Fibroblast of lung (primary cell): ENCODE measurements around the gene VPS13C. TPM values are rescaled to one million over a fixed set of nuclear protein-coding genes. Genes with fewer than 3 reads are reported as not detected.

Source experiments
- DNase-seq, 2 donors: peaks; one replicate each; pipeline versions ENCODE4 v3.0.0 to v3.0.0-alpha.2; 2010; ENCODE audit warnings: low read depth in 2 of 2
- H2AFZ ChIP-seq: 2 replicates; pipeline ENCODE4 v1.5.1; 2012; ENCODE audit warnings: low read length, control low read depth, inconsistent platforms
- H3K27ac ChIP-seq: 2 replicates; pipeline ENCODE4 v1.5.1; 2011; ENCODE audit warnings: low read length, control low read depth; ENCODE audit not compliant: insufficient read depth
- H3K27me3 ChIP-seq: 2 replicates; pipeline ENCODE4 v1.5.1; 2011; ENCODE audit warnings: mild to moderate bottlenecking, low read length; ENCODE audit not compliant: control insufficient read depth, insufficient read depth
- H3K36me3 ChIP-seq: 2 replicates; pipeline ENCODE4 v1.5.1; 2011; ENCODE audit warnings: low read length; ENCODE audit not compliant: control insufficient read depth, insufficient read depth
- H3K4me1 ChIP-seq: 2 replicates; pipeline ENCODE4 v1.5.1; 2011; ENCODE audit warnings: low read length; ENCODE audit not compliant: control insufficient read depth, insufficient read depth; ENCODE audit errors: extremely low read depth
- H3K4me2 ChIP-seq: 2 replicates; pipeline ENCODE4 v1.5.1; 2011; ENCODE audit warnings: low read length, control low read depth; ENCODE audit not compliant: insufficient read depth; ENCODE audit errors: extremely low read depth
- H3K4me3 ChIP-seq, 4 experiments: fragments of 200-600 bp in 1 of 4; sonication (generic) in 1 of 4; replicated peaks in 1 of 4; 2 replicates each; pipeline ENCODE4 v1.5.1; 2011 to 2016; ENCODE audit warnings: low read length in 4 of 4, low read depth in 3 of 4, mild to moderate bottlenecking in 3 of 4, control low read depth in 2 of 4, inconsistent platforms in 1 of 4, mixed read lengths in 1 of 4; ENCODE audit not compliant: insufficient read depth in 1 of 4; ENCODE audit errors: control extremely low read depth in 1 of 4
- H3K79me2 ChIP-seq: 2 replicates; pipeline ENCODE4 v1.5.1; 2012; ENCODE audit warnings: mild to moderate bottlenecking, low read length, inconsistent platforms; ENCODE audit not compliant: control insufficient read depth, insufficient read depth
- H3K9ac ChIP-seq: 2 replicates; pipeline ENCODE4 v1.5.1; 2011; ENCODE audit warnings: mild to moderate bottlenecking, low read length, control low read depth; ENCODE audit not compliant: insufficient read depth
- H3K9me3 ChIP-seq: 2 replicates; pipeline ENCODE4 v1.5.1; 2012; ENCODE audit warnings: low read depth, low read length; ENCODE audit not compliant: control insufficient read depth, insufficient read depth
- H4K20me1 ChIP-seq: 2 replicates; pipeline ENCODE4 v1.5.1; 2011; ENCODE audit warnings: low read length; ENCODE audit not compliant: control insufficient read depth, insufficient read depth; ENCODE audit errors: extremely low read depth
- CTCF ChIP-seq, 2 donors: IDR thresholded peaks in 1 of 2; conservative IDR thresholded peaks in 1 of 2; 1 replicate in 1 of 2; 2 replicates in 1 of 2; pipeline ENCODE4 v1.5.1; 2011 to 2012; ENCODE audit warnings: low read length in 2 of 2, control low read depth in 1 of 2, inconsistent platforms in 1 of 2, low read depth in 1 of 2, mild to moderate bottlenecking in 1 of 2
- EZH2 ChIP-seq: IDR thresholded peaks from 2 replicates; pipeline ENCODE4 v1.5.1; 2012; ENCODE audit warnings: low read length, control low read depth, mild to moderate bottlenecking; ENCODE audit errors: missing control alignments
- polyA minus RNA-seq: library from RNA; depleted of rRNA, polyadenylated mRNA; stranded (reverse); fragments of >200 nt; gene quantifications from 2 replicates; pipeline ENCODE4 v1.2.3, GENCODE V29; 2011; ENCODE audit warnings: low replicate concordance
- polyA plus RNA-seq, 2 donors: library from polyadenylated mRNA; depleted of rRNA in 1 of 2; stranded (reverse) in 1 of 2; unstranded in 1 of 2; fragments of >200 nt; gene quantifications; 2 replicates each; pipeline ENCODE4 v1.2.1, GENCODE V29; 2011 to 2012; ENCODE audit warnings: missing spikeins in 1 of 2
- total RNA-seq: library from RNA; depleted of rRNA; stranded (reverse); fragments of >200 nt; gene quantifications from 2 replicates; pipeline ENCODE4 v1.2.1, GENCODE V29; 2014

The VPS13C gene
- total RNA-seq (77.3 and 82.7 TPM in 2 replicates), polyA plus RNA-seq (15.3 and 19.6 TPM in 2 replicates), polyA minus RNA-seq (13.1 and 15.3 TPM in 2 replicates)
- 11.7 and 15.0 TPM in 2 replicates for polyA plus RNA-seq (2012)

DNA sequence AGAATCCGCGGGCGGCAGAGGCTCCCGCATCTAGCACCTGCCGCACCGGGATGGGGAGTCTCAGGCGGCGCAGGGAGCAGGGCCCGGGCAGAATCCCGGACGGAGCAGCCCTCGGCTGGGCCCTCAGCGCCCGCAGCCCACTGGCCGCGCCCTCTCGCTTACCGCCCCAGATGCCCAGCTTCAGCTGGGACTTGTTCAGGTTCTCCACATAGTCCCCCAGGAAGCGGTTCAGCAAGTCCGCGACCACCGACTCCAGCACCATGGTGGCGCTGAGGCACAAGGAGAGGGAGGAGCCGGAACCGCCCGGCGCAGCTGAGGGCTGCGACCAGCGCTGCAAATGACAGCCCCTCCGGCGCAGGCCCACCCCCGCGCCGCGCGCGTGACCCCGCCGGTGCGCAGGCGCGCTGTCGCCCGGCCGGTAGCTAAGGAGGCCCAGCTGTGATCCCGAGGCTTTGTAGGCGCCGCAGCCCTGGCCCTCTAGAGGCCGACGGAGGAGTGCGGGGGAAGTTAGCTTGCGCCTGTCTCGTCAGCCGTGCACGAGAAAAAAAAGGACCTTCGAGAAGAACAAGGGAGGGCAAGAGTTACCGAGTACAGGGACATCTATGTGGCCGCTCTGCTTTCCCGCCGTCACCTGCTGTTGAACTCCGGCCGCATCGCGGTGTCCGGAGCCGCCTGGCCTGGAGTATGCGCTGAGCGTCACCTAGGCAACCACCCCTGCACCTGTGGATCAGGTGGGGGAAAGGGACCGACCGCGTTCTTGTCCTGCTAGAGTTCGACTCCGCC, at the start of gene VPS13C:
VPS13C (minus strand) TSS at position 335 of the 783 bp plus-strand sequence; CDS start at position 262, 73 bp downstream.
- DNase-seq: peak; percentile 87 to 92
- Histone ChIP-seq H3K36me3 (no peaks in the 10 kb centered on the region), H3K4me1 (no peaks in the 10 kb centered on the region), H3K27me3 (peaks cover 7% of the 10 kb centered on the region), H3K9ac (peak within 1 kb of the TSS; percentile 87), H2AFZ (peak within 1 kb of the TSS; percentile 96), H3K79me2 (peaks cover 30% of the 10 kb centered on the region), H3K4me3 (peak within 1 kb of the TSS; percentile 85 to 98 (median 91)), H3K27ac (peak within 1 kb of the TSS; percentile 84), H3K4me2 (peak within 1 kb of the TSS; percentile 99), H3K9me3 (no peaks in the 10 kb centered on the region), H4K20me1 (no peaks in the 10 kb centered on the region)
- TF ChIP-seq EZH2 (no peak), CTCF (conservative IDR thresholded peaks at IDR 0.05 in 1 of 2, IDR thresholded peaks at IDR 0.05 in 1 of 2; ENCODE audit: low read depth in 1 of 2, low read length in 2 of 2) (peak; percentile 69 to 73)

- Histone ChIP-seq H3K4me3 (no peak overlapping the region), H3K4me1 (peaks cover 5% of the 10 kb centered on the region), H2AFZ (no peak overlapping the region), H3K9ac (no peak overlapping the region), H3K27me3 (no peaks in the 10 kb centered on the region), H3K36me3 (no peaks in the 10 kb centered on the region), H3K79me2 (no peaks in the 10 kb centered on the region), H4K20me1 (no peaks in the 10 kb centered on the region), H3K27ac (no peak overlapping the region), H3K9me3 (no peaks in the 10 kb centered on the region), H3K4me2 (no peak overlapping the region)
- TF ChIP-seq EZH2: no peak
- DNase-seq: no peak
Observed at GRCh38 chr15:62109437-62109836, 49.2 kb upstream of the VPS13C start.

GRCh38 chr15:62108411-62108810, 48.2 kb upstream of the VPS13C start:
- Histone ChIP-seq H3K79me2 (no peaks in the 10 kb centered on the region), H4K20me1 (no peaks in the 10 kb centered on the region), H2AFZ (no peak overlapping the region), H3K9ac (no peak overlapping the region), H3K4me1 (peaks cover 5% of the 10 kb centered on the region), H3K27me3 (no peaks in the 10 kb centered on the region), H3K4me2 (no peak overlapping the region), H3K36me3 (no peaks in the 10 kb centered on the region), H3K9me3 (no peaks in the 10 kb centered on the region), H3K4me3 (no peak overlapping the region), H3K27ac (no peak overlapping the region)
- no peak for TF ChIP-seq CTCF (conservative IDR thresholded peaks at IDR 0.05 in 1 of 2, IDR thresholded peaks at IDR 0.05 in 1 of 2; ENCODE audit: low read depth in 1 of 2, low read length in 2 of 2)
- TF ChIP-seq EZH2: no peak
- no peak for DNase-seq
